A549 (cell line): Measurements from ENCODE around the gene NKIRAS1. TPM values are rescaled to one million over a fixed set of nuclear protein-coding genes. Genes with fewer than 3 reads are reported as not detected.

Experiments
- ATAC-seq, 2 experiments: fragments of 200-7000 bp in 1 of 2; fragments of >200 bp in 1 of 2; cut with Nextera tagmentation in 1 of 2; cut with Tn5 transposase in 1 of 2; 3 replicates each; pipeline versions ENCODE4 v1.8.0 to v1.9.1; 2018 to 2020; ENCODE audit warnings: mild to moderate bottlenecking in 1 of 2, moderate library complexity in 1 of 2
- CTCF ChIA-PET: fragments of 300-600 bp; sonication (Branson Sonifier 250); formaldehyde crosslinking; extraction: SDS; loops from one replicate; lab custom pipeline; 2021; ENCODE audit warnings: antibody characterized with exemption, inconsistent platforms; lab: Yijun Ruan, JAX
- POLR2A ChIA-PET: fragments of 350-600 bp; formaldehyde crosslinking; extraction: SDS; loops from one replicate; lab custom pipeline; 2021; ENCODE audit warnings: antibody characterized with exemption, inconsistent platforms; lab: Yijun Ruan, JAX
- DNase-seq, 2 experiments: peaks; one replicate each; pipeline versions ENCODE4 v3.0.0 to v3.0.0-alpha.2; 2011 to 2016; ENCODE audit warnings: low read depth in 1 of 2, low spot score in 1 of 2
- FAIRE-seq: peaks from 2 replicates; lab custom pipeline; 2011; peaks lifted over from hg19 to GRCh38; lab: Jason Lieb, UNC
- H3K27ac ChIP-seq, 2 experiments: fragments of >200 bp; sonication (Bioruptor Twin); formaldehyde crosslinking; 3 replicates each; pipeline ENCODE4 v1.5.1; 2016 to 2017
- H3K4me1 ChIP-seq: fragments of >200 bp; sonication (Bioruptor Twin); formaldehyde crosslinking; 3 replicates; pipeline ENCODE4 v1.6.1; 2016
- H3K4me2 ChIP-seq: fragments of >200 bp; sonication (Bioruptor Twin); formaldehyde crosslinking; 3 replicates; pipeline ENCODE4 v1.6.1; 2016
- H3K4me3 ChIP-seq: fragments of >200 bp; sonication (Bioruptor Twin); formaldehyde crosslinking; 3 replicates; pipeline ENCODE4 v1.5.1; 2016
- H3K9me3 ChIP-seq: fragments of >200 bp; sonication (Bioruptor Twin); formaldehyde crosslinking; 3 replicates; pipeline ENCODE4 v1.6.1; 2016
- CBX8 ChIP-seq: fragments of 200-600 bp; sonication (generic); IDR thresholded peaks from 2 replicates; pipeline ENCODE4 v1.6.1; 2016
- CHD2 ChIP-seq: fragments of 150-350 bp; IDR thresholded peaks from 2 replicates; pipeline ENCODE4 v1.6.1; 2014; ENCODE audit warnings: low read length; ENCODE audit not compliant: partially characterized antibody
- CHD4 ChIP-seq: fragments of 200-600 bp; sonication (generic); IDR thresholded peaks from 2 replicates; pipeline ENCODE4 v1.6.1; 2016; ENCODE audit warnings: antibody characterized with exemption, mild to moderate bottlenecking, borderline replicate concordance
- CTCF ChIP-seq: fragments of >200 bp; sonication (Bioruptor Twin); formaldehyde crosslinking; IDR thresholded peaks from 3 replicates; pipeline ENCODE4 v1.5.1; 2016
- E2F6 ChIP-seq: IDR thresholded peaks from 2 replicates; pipeline ENCODE4 v1.6.1; 2012; ENCODE audit warnings: low read depth, borderline replicate concordance
- EHF ChIP-seq: fragments of 250-450 bp; sonication (Bioruptor Pico); IDR thresholded peaks from 2 replicates; pipeline ENCODE4 v1.5.0; 2020; ENCODE audit warnings: mild to moderate bottlenecking
- ELK1 ChIP-seq: fragments of 150-350 bp; IDR thresholded peaks from 2 replicates; pipeline ENCODE4 v1.6.1; 2014; ENCODE audit warnings: low read depth, mild to moderate bottlenecking, low read length
- EP300 ChIP-seq, 2 experiments: fragments of >200 bp; sonication (Bioruptor Twin); formaldehyde crosslinking; IDR thresholded peaks; 2 replicates in 1 of 2; 3 replicates in 1 of 2; pipeline ENCODE4 v1.6.1; 2016 to 2017
- FOXS1 ChIP-seq: fragments of 250-450 bp; sonication (Bioruptor Pico); IDR thresholded peaks from 2 replicates; pipeline ENCODE4 v1.5.0; 2020; ENCODE audit warnings: mild to moderate bottlenecking, moderate library complexity
- HDAC2 ChIP-seq: fragments of 200-600 bp; sonication (generic); IDR thresholded peaks from 2 replicates; pipeline ENCODE4 v1.6.1; 2016
- HEYL ChIP-seq: fragments of 250-450 bp; sonication (Bioruptor Pico); IDR thresholded peaks from 2 replicates; pipeline ENCODE4 v1.8.0; 2021; ENCODE audit warnings: mild to moderate bottlenecking, moderate library complexity
- HOXA7 ChIP-seq: fragments of 250-450 bp; sonication (Bioruptor Pico); IDR thresholded peaks from 2 replicates; pipeline ENCODE4 v1.5.0; 2020; ENCODE audit warnings: mild to moderate bottlenecking, moderate library complexity
- HOXB13 ChIP-seq: fragments of 250-450 bp; sonication (Bioruptor Pico); IDR thresholded peaks from 2 replicates; pipeline ENCODE4 v1.5.0; 2020; ENCODE audit warnings: low read depth, mild to moderate bottlenecking, moderate library complexity
- KDM5A ChIP-seq: fragments of 200-600 bp; sonication (generic); IDR thresholded peaks from 2 replicates; pipeline ENCODE4 v1.6.1; 2016; ENCODE audit warnings: antibody characterized with exemption, mild to moderate bottlenecking
- NR3C1 ChIP-seq: fragments of >200 bp; sonication (Bioruptor Twin); formaldehyde crosslinking; IDR thresholded peaks from 3 replicates; pipeline ENCODE4 v1.6.1; 2017
- POLR2AphosphoS2 ChIP-seq: conservative IDR thresholded peaks from 2 replicates; pipeline ENCODE4 v1.6.1; 2012; ENCODE audit warnings: low read length, improper control_type of control experiment, inconsistent platforms
- RCOR1 ChIP-seq: fragments of 150-350 bp; IDR thresholded peaks from 2 replicates; pipeline ENCODE4 v1.6.1; 2014; ENCODE audit warnings: antibody characterized with exemption, low read length, low read depth
- RFX5 ChIP-seq: fragments of 450-650 bp; IDR thresholded peaks from 2 replicates; pipeline ENCODE4 v1.7.1; 2014; ENCODE audit warnings: antibody characterized with exemption, mild to moderate bottlenecking, moderate library complexity
- SMC3 ChIP-seq: fragments of >200 bp; sonication (Bioruptor Twin); formaldehyde crosslinking; IDR thresholded peaks from 3 replicates; pipeline ENCODE4 v1.6.1; 2018; ENCODE audit warnings: inconsistent platforms
- TFCP2L1 ChIP-seq: fragments of 250-450 bp; sonication (Bioruptor Pico); IDR thresholded peaks from 2 replicates; pipeline ENCODE4 v1.5.0; 2021; ENCODE audit warnings: mild to moderate bottlenecking
- USF2 ChIP-seq: fragments of 450-650 bp; IDR thresholded peaks from 2 replicates; pipeline ENCODE4 v1.6.1; 2014; ENCODE audit warnings: antibody characterized with exemption
- ZC3H11A ChIP-seq: fragments of 450-650 bp; IDR thresholded peaks from 2 replicates; pipeline ENCODE4 v1.6.1; 2014; ENCODE audit warnings: antibody characterized with exemption, mild to moderate bottlenecking
- ZSCAN20 ChIP-seq: fragments of 250-450 bp; sonication (Bioruptor Pico); IDR thresholded peaks from 2 replicates; pipeline ENCODE4 v1.8.0; 2022; ENCODE audit warnings: mild to moderate bottlenecking, moderate library complexity
- WGBS: methylation state at CpG from one replicate; pipeline ENCODE4 v1.1.6; 2017; ENCODE audit errors: missing lambda C conversion rate; 5-methylcytosine and 5-hydroxymethylcytosine counted together
- polyA plus RNA-seq, 4 experiments: library from polyadenylated mRNA; depleted of rRNA in 3 of 4; stranded (reverse); fragments of >200 nt; fragmentation: RNase III in 1 of 4; extraction: RNeasy Plus Mini Kit Qiagen cat#74134 plus additional on column Dnase treatment in 1 of 4; gene quantifications; 2 replicates in 3 of 4; 3 replicates in 1 of 4; pipeline ENCODE4 v1.2.3, GENCODE V29; 2011 to 2017

Gene NKIRAS1
- polyA plus RNA-seq, 2 of the 4 experiments (the other 2 are of a cell fraction) = 15.5 to 16.8 TPM

GRCh38 chr3:23934253-23934652 is 17.5 kb upstream of the NKIRAS1 start:
- no peak for FAIRE-seq
- ChIA-PET CTCF (interaction anchor here (1.0 to 1.5 kb wide), 2 partner anchors 10 to 11 kb away, joined by 3 read pairs; no protein-coding TSS in a partner anchor), POLR2A (interaction anchor here (3.5 kb wide), 1 partner anchor 17 kb away, joined by 21 read pairs; the partner anchor contains the start of genes NKIRAS1 and RPL15)
- ATAC-seq = no peak
- Histone ChIP-seq H3K4me3 (no peak overlapping the region), H3K9me3 (no peaks in the 10 kb centered on the region), H3K4me2 (no peak overlapping the region), H3K27ac (no peak overlapping the region), H3K4me1 (no peaks in the 10 kb centered on the region)
- TF ChIP-seq CTCF (no peak), RFX5 (no peak), HEYL (no peak), E2F6 (no peak), ZC3H11A (no peak), HOXA7 (no peak), TFCP2L1 (CRISPR knock-in tag) (no peak), CHD4 (no peak), SMC3 (no peak), EHF (CRISPR knock-in tag) (no peak), CHD2 (no peak), NR3C1 (no peak), HOXB13 (CRISPR knock-in tag) (no peak), KDM5A (no peak), USF2 (no peak), ZSCAN20 (CRISPR knock-in tag) (no peak), RCOR1 (no peak), ELK1 (no peak), EP300 (IDR thresholded peaks at IDR 0.05) (no peak), CBX8 (no peak)
- DNase-seq = no peak
- WGBS = 55% methylated on average over 4 of the region's 4 CpGs

- Histone ChIP-seq H3K4me2 (no peak overlapping the region), H3K4me1 (peaks cover 15% of the 10 kb centered on the region), H3K4me3 (no peak overlapping the region), H3K9me3 (no peaks in the 10 kb centered on the region), H3K27ac (no peak overlapping the region)
- ATAC-seq = no peak
- ChIA-PET CTCF (no interaction called here), POLR2A (no interaction called here)
- TF ChIP-seq POLR2AphosphoS2 = no peak
- TF ChIP-seq ZSCAN20 (CRISPR knock-in tag) = no peak
- no peak for TF ChIP-seq FOXS1 (CRISPR knock-in tag)
- TF ChIP-seq HDAC2 = no peak
- no peak for DNase-seq
- no peak for FAIRE-seq
- WGBS = 81% methylated on average over 4 of the region's 4 CpGs
Measured at GRCh38 chr3:23932571-23932970, 15.8 kb upstream of the NKIRAS1 start.
